ENCODE data around the gene RBMS3. TPM values are rescaled to one million over a fixed set of nuclear protein-coding genes. Genes with fewer than 3 reads are reported as not detected.

The RBMS3 gene
- total RNA-seq, 1 donor from 2014 or later: 33.0 TPM

GRCh38 chr3:29758434-29759322 lies 477.8 kb downstream of the RBMS3 start:
- H3K27me3 Mint-ChIP-seq (ENCODE audit: low read depth, unreplicated experiment): no peaks in the 10 kb centered on the region
- H3K4me3 ChIP-seq (ENCODE audit: insufficient read depth, low read depth, low read length): peak overlapping the region; percentile 7
- peak overlapping the region; percentile 68 for H3K4me2 ChIP-seq (ENCODE audit: low read length)
- peaks cover 35% of the 10 kb centered on the region for H3K4me1 ChIP-seq (ENCODE audit: insufficient read depth, low read length)
- H3K4me1 Mint-ChIP-seq (ENCODE audit: low read depth, unreplicated experiment): peaks cover 56% of the 10 kb centered on the region
- no peak overlapping the region for H2AFZ ChIP-seq (ENCODE audit: low read depth, low read length)
- peak overlapping the region; percentile 78 for H3K27ac Mint-ChIP-seq (ENCODE audit: unreplicated experiment)
- H3K27ac ChIP-seq (ENCODE audit: low read depth, low read length): peak overlapping the region; percentile 72
- FAIRE-seq: peak; percentile 98
- no peaks in the 10 kb centered on the region for H3K9me3 Mint-ChIP-seq (ENCODE audit: unreplicated experiment)
- no peaks in the 10 kb centered on the region for H3K27me3 ChIP-seq (ENCODE audit: insufficient read depth, low read length)
- H3K4me3 Mint-ChIP-seq (ENCODE audit: unreplicated experiment): no peak overlapping the region
- no peaks in the 10 kb centered on the region for H3K36me3 ChIP-seq (ENCODE audit: insufficient read depth, low read length)
- peak overlapping the region; percentile 73 for H3K9ac ChIP-seq (ENCODE audit: low read length)
- TF ChIP-seq EZH2 (IDR thresholded peaks at IDR 0.05; ENCODE audit: insufficient read depth, low read length) (no peak), CTCF (IDR thresholded peaks at IDR 0.05; ENCODE audit: insufficient read depth, low read depth, low read length) (no peak)
- H3K79me2 ChIP-seq (ENCODE audit: insufficient read depth, low read length): no peaks in the 10 kb centered on the region
- peaks cover 2% of the 10 kb centered on the region for H3K36me3 Mint-ChIP-seq (ENCODE audit: low read depth, unreplicated experiment)
- H4K20me1 ChIP-seq (ENCODE audit: insufficient read depth, low read length): no peaks in the 10 kb centered on the region
- peak; percentile 92 for DNase-seq (ENCODE audit: low read depth)
- no peaks in the 10 kb centered on the region for H3K9me3 ChIP-seq (ENCODE audit: insufficient read depth, low read depth, low read length)

GRCh38 chr3:29759411-29760225 lies 478.7 kb downstream of the RBMS3 start:
- Histone ChIP-seq H4K20me1 (ENCODE audit: insufficient read depth, low read length) (no peaks in the 10 kb centered on the region), H3K4me2 (ENCODE audit: low read length) (peak overlapping the region; percentile 68), H3K79me2 (ENCODE audit: insufficient read depth, low read length) (no peaks in the 10 kb centered on the region), H3K9me3 (ENCODE audit: insufficient read depth, low read depth, low read length) (no peaks in the 10 kb centered on the region), H3K4me3 (ENCODE audit: insufficient read depth, low read depth, low read length) (no peak overlapping the region), H3K27ac (ENCODE audit: low read depth, low read length) (peak overlapping the region; percentile 72), H2AFZ (ENCODE audit: low read depth, low read length) (peak overlapping the region; percentile 33), H3K36me3 (ENCODE audit: insufficient read depth, low read length) (no peaks in the 10 kb centered on the region), H3K4me1 (ENCODE audit: insufficient read depth, low read length) (peaks cover 40% of the 10 kb centered on the region), H3K9ac (ENCODE audit: low read length) (peak overlapping the region; percentile 73), H3K27me3 (ENCODE audit: insufficient read depth, low read length) (no peaks in the 10 kb centered on the region)
- TF ChIP-seq CTCF (IDR thresholded peaks at IDR 0.05; ENCODE audit: insufficient read depth, low read depth, low read length) (no peak), EZH2 (IDR thresholded peaks at IDR 0.05; ENCODE audit: insufficient read depth, low read length) (no peak)
- DNase-seq (ENCODE audit: low read depth): peak; percentile 47
- peaks cover 56% of the 10 kb centered on the region for H3K4me1 Mint-ChIP-seq (ENCODE audit: low read depth, unreplicated experiment)
- H3K4me3 Mint-ChIP-seq (ENCODE audit: unreplicated experiment): peak overlapping the region; percentile 69
- H3K36me3 Mint-ChIP-seq (ENCODE audit: low read depth, unreplicated experiment): peaks cover 2% of the 10 kb centered on the region
- H3K27ac Mint-ChIP-seq (ENCODE audit: unreplicated experiment): peak overlapping the region; percentile 78
- FAIRE-seq: peak; percentile 80
- no peaks in the 10 kb centered on the region for H3K9me3 Mint-ChIP-seq (ENCODE audit: unreplicated experiment)
- H3K27me3 Mint-ChIP-seq (ENCODE audit: low read depth, unreplicated experiment): no peaks in the 10 kb centered on the region
